Choroid plexus epithelial cell (primary cell): ENCODE measurements around the gene STAG1.

Experiments used
- DNase-seq: peaks from one replicate; pipeline ENCODE4 v3.0.0-alpha.2; 2010; ENCODE audit warnings: low read depth
- H3K4me3 ChIP-seq: 2 replicates; pipeline ENCODE4 v1.5.1; 2011; ENCODE audit warnings: low read depth, mild to moderate bottlenecking, control low read depth, low read length, moderate library complexity
- CTCF ChIP-seq: conservative IDR thresholded peaks from 2 replicates; pipeline ENCODE4 v1.5.1; 2011; ENCODE audit warnings: low read depth, mild to moderate bottlenecking, control low read depth, inconsistent platforms, low read length, moderate library complexity

STAG1 gene

DNA sequence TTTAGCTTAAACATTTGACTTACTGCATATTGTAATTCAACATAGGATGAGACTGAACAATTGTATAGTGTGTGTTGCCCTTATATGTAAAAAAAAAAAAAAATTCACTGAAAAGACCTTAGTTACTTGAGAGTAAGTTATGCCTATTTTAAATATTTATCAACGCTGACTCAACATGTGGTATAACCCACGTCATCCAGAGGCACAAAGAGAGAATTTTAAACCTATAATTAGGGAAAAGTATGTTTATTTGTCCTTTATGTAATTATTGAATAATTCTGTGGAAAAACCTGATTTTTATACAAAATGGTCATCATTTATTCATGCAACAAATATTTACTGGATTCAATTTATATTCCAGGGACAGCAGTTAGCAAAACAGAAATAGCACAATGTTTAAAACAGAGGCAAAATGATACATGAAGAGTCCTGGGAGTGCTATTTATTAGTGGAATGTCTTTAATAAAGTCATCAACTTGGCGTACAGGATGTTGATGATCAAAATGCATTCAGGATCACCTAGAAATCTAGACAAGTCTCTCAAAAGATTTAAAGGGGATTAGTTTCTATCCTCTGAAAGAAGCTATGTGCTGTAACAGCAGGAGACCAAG is 278.4 kb downstream of the STAG1 start:
- TF ChIP-seq CTCF = no peak

GRCh38 chr3:136465296-136465695 is 286.9 kb downstream of the STAG1 start:
- no peak overlapping the region for H3K4me3 ChIP-seq
- no peak for TF ChIP-seq CTCF
- no peak for DNase-seq

More for the DNA sequence above, 278.4 kb downstream of the STAG1 start:
- H3K4me3 ChIP-seq = no peak overlapping the region
- peak; percentile 54 for DNase-seq

DNA sequence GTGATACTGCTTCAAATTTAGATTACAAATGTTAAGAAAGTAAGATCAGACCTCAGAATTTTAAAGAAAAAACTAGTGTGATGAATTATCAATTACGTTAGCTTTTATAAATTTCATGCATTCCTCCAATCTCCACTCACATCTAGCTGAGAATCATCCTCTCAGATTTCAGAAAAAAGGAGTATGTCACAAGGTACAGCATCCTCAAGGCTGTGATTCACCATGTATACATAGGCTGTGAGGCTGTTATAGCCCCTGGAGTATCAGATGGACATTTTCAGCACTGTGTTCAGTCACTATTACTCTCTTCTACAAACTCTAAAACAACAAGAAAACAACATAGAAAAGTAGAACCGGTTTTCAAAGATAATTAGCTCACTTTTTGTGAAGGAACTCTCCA is 287.7 kb downstream of the STAG1 start:
- H3K4me3 ChIP-seq = no peak overlapping the region
- peak; percentile 72 for DNase-seq

DNA sequence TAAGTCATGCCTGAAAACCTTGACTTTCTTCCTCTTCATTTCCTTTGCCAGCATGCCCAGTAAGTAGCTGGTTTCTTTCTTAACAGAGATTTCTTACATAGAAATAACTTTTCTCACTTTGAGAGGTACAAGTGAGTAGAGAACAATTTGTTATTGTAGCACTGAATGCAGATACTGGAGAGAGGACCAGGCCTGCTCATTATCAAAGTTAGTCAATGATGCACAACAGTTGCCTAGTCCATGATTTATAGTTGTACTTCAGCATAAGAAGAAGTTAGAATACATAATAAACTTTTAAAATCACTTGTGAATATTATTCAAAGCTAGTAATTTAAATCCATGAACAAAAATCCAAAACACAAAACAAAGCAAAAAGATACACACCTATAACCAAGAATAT is 289.0 kb downstream of the STAG1 start:
- no peak for TF ChIP-seq CTCF
- no peak for DNase-seq
- no peak overlapping the region for H3K4me3 ChIP-seq

More for the DNA sequence above, 287.7 kb downstream of the STAG1 start:
- TF ChIP-seq CTCF = no peak

DNA sequence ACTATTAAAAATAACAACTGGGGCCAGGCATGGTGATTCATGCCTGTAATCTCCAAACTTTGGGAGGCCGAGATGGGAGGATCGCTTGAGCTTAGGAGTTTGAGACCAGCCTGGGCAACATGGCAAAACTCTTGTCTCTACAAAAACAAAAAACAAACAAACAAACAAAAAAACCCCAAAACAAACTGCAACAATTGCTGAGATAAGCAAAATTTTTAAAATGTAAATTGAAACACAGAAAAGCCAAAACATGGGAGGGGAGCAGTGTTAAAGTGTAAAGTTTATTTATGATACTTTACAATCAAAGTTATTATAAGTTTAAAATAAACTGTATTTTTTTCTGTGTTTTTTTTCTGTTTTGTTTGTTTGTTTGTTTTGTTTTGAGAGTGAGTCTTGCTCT is 294.4 kb downstream of the STAG1 start:
- no peak for TF ChIP-seq CTCF
- no peak overlapping the region for H3K4me3 ChIP-seq
- DNase-seq = no peak

- no peak overlapping the region for H3K4me3 ChIP-seq
- TF ChIP-seq CTCF = no peak
- no peak for DNase-seq
Observed at GRCh38 chr3:136456196-136456595, 296.0 kb downstream of the STAG1 start.

DNA sequence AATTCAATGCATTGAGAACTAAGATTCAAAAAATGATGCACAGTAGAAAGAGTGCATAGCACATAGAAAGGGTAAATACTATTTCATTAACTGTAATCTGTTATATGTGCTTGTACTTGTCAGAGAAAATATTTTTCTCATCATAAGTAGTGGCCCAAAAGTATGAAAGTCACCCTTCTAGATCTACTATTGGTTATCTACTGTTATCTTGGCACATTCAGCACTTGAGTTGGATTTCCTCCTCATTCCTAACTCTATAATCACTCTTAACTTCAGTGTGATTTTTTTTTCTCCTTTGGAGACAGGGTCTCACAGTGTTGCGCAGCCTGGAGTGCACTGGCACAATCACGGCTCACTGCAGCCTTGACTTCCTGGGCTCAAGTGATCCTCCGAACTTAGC is 307.6 kb downstream of the STAG1 start:
- no peak for TF ChIP-seq CTCF
- H3K4me3 ChIP-seq = no peak overlapping the region
- no peak for DNase-seq
